ENCODE results near the gene DPP9. TPM values are rescaled to one million over a fixed set of nuclear protein-coding genes. Genes with fewer than 3 reads are reported as not detected.

DPP9 gene
- total RNA-seq, 1 donor from 2014 or later: 42.9 TPM

DNA sequence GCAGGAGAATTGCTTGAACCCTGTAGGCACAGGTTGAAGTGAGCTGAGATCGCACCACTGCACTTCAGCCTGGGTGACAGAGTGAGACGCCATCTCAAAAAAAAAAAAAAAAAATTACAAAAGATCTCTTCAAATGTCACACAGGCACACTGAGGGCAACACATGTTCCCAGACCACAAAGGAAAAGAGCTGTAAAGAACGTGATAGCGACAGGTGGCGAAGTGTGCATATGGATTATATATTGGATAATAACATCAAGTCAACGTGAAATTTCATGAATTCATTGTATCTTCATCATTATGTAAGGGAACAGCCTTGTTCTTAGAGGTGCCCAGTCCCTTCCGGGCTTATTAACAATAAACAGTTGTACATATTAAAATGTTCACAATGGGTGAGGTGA, 31.8 kb upstream of the DPP9 start:
- no peak for DNase-seq (ENCODE audit: extremely low spot score, unreplicated experiment)
- Mint-ChIP-seq H3K27me3 (peaks cover 3% of the 10 kb centered on the region), H3K36me3 (no peaks in the 10 kb centered on the region), H3K9me3 (no peaks in the 10 kb centered on the region), H3K27ac (no peak overlapping the region), H3K4me3 (no peak overlapping the region), H3K4me1 (ENCODE audit: unreplicated experiment) (peaks cover 6% of the 10 kb centered on the region)
- TF ChIP-seq, protein P1, sequence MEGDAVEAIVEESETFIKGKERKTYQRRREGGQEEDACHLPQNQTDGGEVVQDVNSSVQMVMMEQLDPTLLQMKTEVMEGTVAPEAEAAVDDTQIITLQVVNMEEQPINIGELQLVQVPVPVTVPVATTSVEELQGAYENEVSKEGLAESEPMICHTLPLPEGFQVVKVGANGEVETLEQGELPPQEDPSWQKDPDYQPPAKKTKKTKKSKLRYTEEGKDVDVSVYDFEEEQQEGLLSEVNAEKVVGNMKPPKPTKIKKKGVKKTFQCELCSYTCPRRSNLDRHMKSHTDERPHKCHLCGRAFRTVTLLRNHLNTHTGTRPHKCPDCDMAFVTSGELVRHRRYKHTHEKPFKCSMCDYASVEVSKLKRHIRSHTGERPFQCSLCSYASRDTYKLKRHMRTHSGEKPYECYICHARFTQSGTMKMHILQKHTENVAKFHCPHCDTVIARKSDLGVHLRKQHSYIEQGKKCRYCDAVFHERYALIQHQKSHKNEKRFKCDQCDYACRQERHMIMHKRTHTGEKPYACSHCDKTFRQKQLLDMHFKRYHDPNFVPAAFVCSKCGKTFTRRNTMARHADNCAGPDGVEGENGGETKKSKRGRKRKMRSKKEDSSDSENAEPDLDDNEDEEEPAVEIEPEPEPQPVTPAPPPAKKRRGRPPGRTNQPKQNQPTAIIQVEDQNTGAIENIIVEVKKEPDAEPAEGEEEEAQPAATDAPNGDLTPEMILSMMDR (conservative IDR thresholded peaks at IDR 0.05): no peak

DNA sequence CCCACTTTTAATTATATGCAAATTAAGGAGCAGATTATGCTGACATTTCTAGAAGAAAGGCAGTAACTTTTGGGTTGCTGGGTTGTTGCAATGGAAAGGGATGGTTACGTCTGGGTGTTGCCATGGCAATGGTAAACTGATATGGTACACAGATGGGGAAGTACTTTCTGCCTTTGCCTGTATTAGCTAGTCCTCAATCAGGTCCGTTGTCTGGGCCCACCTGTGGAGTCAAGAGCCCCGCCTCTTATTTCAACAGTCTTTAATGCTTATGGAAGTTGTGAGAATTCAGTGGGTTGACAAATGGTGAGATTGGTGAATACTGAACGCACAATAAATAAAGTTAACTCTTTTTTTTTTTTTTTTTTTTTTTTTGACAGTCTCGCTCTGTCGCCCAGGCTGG, 30.6 kb upstream of the DPP9 start:
- TF ChIP-seq, protein P1 (conservative IDR thresholded peaks at IDR 0.05): no peak
- no peak overlapping the region for H3K4me3 Mint-ChIP-seq
- no peaks in the 10 kb centered on the region for H3K9me3 Mint-ChIP-seq
- no peaks in the 10 kb centered on the region for H3K36me3 Mint-ChIP-seq
- peaks cover 8% of the 10 kb centered on the region for H3K27me3 Mint-ChIP-seq
- H3K4me1 Mint-ChIP-seq (ENCODE audit: unreplicated experiment): peaks cover 10% of the 10 kb centered on the region
- no peak for DNase-seq (ENCODE audit: extremely low spot score, unreplicated experiment)
- H3K27ac Mint-ChIP-seq: no peak overlapping the region

DNA sequence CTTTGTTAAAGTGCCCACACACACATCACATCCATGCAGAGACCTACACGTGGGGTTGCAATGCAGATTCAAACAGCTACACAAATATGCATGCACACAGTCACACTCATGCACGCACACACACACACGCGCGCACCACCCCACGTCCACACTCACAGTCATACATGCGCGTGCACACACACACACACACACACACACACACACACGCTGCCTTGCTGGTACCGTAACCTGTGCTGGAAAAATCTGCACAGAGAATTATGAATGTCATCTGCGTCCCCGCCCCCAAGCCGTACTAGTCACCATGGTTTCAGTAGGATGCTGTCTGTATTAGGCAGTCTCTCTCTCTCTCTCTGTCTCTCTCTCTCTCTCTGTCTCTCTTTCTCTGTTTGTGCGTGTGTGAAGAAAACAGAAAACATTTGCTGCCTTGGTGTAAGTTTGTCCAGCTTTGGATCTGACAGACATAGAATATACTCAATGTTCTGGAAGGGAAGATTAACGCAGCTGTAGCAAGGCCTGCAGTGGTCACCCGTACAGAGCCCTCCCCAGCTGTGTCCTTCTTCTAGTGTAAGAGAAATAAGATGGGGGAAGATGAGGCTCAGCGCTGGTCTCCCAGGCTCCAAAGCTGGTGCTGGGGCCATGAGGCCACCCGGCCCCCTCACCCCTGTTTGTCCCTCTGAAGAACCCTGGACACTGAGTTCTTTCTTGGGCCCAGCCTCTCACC, 26.4 kb upstream of the DPP9 start:
- Mint-ChIP-seq H3K27me3 (peaks cover 25% of the 10 kb centered on the region), H3K27ac (no peak overlapping the region), H3K4me1 (ENCODE audit: unreplicated experiment) (peaks cover 10% of the 10 kb centered on the region), H3K4me3 (no peak overlapping the region), H3K36me3 (no peaks in the 10 kb centered on the region), H3K9me3 (no peaks in the 10 kb centered on the region)
- TF ChIP-seq, protein P1 (conservative IDR thresholded peaks at IDR 0.05): no peak
- DNase-seq (ENCODE audit: extremely low spot score, unreplicated experiment): no peak

DNA sequence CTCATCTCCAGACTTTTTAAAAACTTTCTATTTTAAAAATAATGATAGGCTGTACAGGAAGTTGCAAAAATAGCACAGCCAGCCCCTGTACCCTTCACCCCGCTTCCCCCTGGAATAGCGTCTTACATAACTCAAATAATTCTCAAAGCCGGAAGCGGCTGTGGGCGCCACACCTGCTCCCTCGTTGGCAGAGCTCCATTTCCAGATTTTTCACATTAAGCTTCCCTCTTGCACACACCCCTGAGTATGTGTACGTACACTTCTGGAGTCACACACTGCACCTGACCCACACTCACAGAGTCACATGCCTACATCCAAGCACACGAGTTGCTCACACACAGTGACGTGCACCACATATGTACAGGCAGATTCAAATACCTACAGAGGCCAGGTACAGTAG, 24.9 kb upstream of the DPP9 start:
- TF ChIP-seq, protein P1 (conservative IDR thresholded peaks at IDR 0.05): no peak
- Mint-ChIP-seq H3K27me3 (peaks cover 25% of the 10 kb centered on the region), H3K9me3 (no peaks in the 10 kb centered on the region), H3K36me3 (no peaks in the 10 kb centered on the region), H3K4me3 (no peak overlapping the region), H3K27ac (peak overlapping the region; percentile 6), H3K4me1 (ENCODE audit: unreplicated experiment) (peaks cover 11% of the 10 kb centered on the region)
- no peak for DNase-seq (ENCODE audit: extremely low spot score, unreplicated experiment)

DNA sequence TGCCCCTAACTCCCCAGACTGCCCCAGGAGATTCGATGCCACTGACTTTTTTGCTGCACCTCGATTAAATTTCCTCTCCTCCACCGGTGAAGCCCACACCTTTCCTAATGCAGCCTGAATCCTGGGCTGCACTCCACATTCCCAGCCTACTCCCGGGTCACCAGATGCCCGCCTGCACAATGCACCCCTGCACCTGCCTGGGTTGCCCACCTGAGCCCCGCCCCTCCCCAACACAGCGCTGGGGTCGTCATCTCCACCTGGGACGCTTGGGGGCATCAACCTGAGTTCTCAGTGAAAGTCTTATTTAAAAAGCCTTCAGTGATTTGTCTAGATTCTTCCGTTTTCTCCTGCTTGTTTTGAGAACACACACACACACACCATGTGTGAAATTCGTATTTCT, 24.5 kb upstream of the DPP9 start:
- no peak for DNase-seq (ENCODE audit: extremely low spot score, unreplicated experiment)
- TF ChIP-seq, protein P1 (conservative IDR thresholded peaks at IDR 0.05): no peak
- no peaks in the 10 kb centered on the region for H3K9me3 Mint-ChIP-seq
- peaks cover 11% of the 10 kb centered on the region for H3K4me1 Mint-ChIP-seq (ENCODE audit: unreplicated experiment)
- peaks cover 28% of the 10 kb centered on the region for H3K27me3 Mint-ChIP-seq
- H3K4me3 Mint-ChIP-seq: no peak overlapping the region
- no peak overlapping the region for H3K27ac Mint-ChIP-seq
- H3K36me3 Mint-ChIP-seq: no peaks in the 10 kb centered on the region
